HepG2 (cell line): ENCODE data around the gene ADRM1. TPM values are rescaled to one million over a fixed set of nuclear protein-coding genes. Genes with fewer than 3 reads are reported as not detected.
A peak's percentile ranks its signal among the peaks of the same experiment; 100 is the strongest.

Source experiments
- ATF5 ChIP-seq: sonication (generic); formaldehyde crosslinking; IDR thresholded peaks from 2 replicates; pipeline ENCODE4 v1.4.0; 2020; ENCODE audit warnings: mild to moderate bottlenecking, low read depth, missing genetic modification reagents
- BRCA1 ChIP-seq: sonication (generic); formaldehyde crosslinking; IDR thresholded peaks from 2 replicates; pipeline ENCODE4 v1.4.0; 2020; ENCODE audit warnings: missing genetic modification reagents
- CSRNP1 ChIP-seq: sonication (generic); formaldehyde crosslinking; IDR thresholded peaks from 2 replicates; pipeline ENCODE4 v1.8.1; 2023; ENCODE audit warnings: mild to moderate bottlenecking, missing genetic modification reagents
- HHEX ChIP-seq: IDR thresholded peaks from 2 replicates; pipeline ENCODE4 v1.6.1; 2016; ENCODE audit warnings: control low read depth
- HMG20A ChIP-seq: IDR thresholded peaks from 2 replicates; pipeline ENCODE4 v1.6.1; 2016; ENCODE audit warnings: borderline replicate concordance
- HMG20B ChIP-seq: conservative IDR thresholded peaks from 2 replicates; pipeline ENCODE4 v1.6.1; 2016; ENCODE audit warnings: missing genetic modification reagents, missing compliant biosample characterization
- HMGXB3 ChIP-seq: sonication (generic); formaldehyde crosslinking; IDR thresholded peaks from 2 replicates; pipeline ENCODE4 v1.4.0; 2020; ENCODE audit warnings: missing genetic modification reagents, borderline replicate concordance
- IKZF1 ChIP-seq: fragments of 450-650 bp; IDR thresholded peaks from 2 replicates; pipeline ENCODE4 v1.7.1; 2016
- IRF9 ChIP-seq: sonication (generic); formaldehyde crosslinking; IDR thresholded peaks from 2 replicates; pipeline ENCODE4 v1.8.0; 2022; ENCODE audit warnings: missing genetic modification reagents, mild to moderate bottlenecking, borderline replicate concordance
- JARID2 ChIP-seq: sonication (generic); formaldehyde crosslinking; IDR thresholded peaks from 2 replicates; pipeline ENCODE4 v1.8.1; 2023; ENCODE audit warnings: missing genetic modification reagents, inconsistent platforms; ENCODE audit not compliant: insufficient replicate concordance
- NAIF1 ChIP-seq: sonication (generic); formaldehyde crosslinking; IDR thresholded peaks from 2 replicates; pipeline ENCODE4 v1.5.0; 2020; ENCODE audit warnings: mild to moderate bottlenecking, missing genetic modification reagents, borderline replicate concordance
- NFYC ChIP-seq: IDR thresholded peaks from 2 replicates; pipeline ENCODE4 v1.6.1; 2016; ENCODE audit warnings: missing genetic modification reagents, missing compliant biosample characterization
- THAP9 ChIP-seq: sonication (generic); formaldehyde crosslinking; IDR thresholded peaks from 2 replicates; pipeline ENCODE4; 2020; ENCODE audit warnings: missing genetic modification reagents, mild to moderate bottlenecking, borderline replicate concordance
- ZNF225 ChIP-seq: sonication (generic); formaldehyde crosslinking; IDR thresholded peaks from 2 replicates; pipeline ENCODE4 v1.4.0; 2020; ENCODE audit warnings: mild to moderate bottlenecking, missing genetic modification reagents
- ZNF333 ChIP-seq: sonication (generic); formaldehyde crosslinking; IDR thresholded peaks from 2 replicates; pipeline ENCODE4 v1.4.0; 2020; ENCODE audit warnings: mild to moderate bottlenecking, missing genetic modification reagents, borderline replicate concordance
- ZNF430 ChIP-seq: sonication (generic); formaldehyde crosslinking; IDR thresholded peaks from 2 replicates; pipeline ENCODE4 v1.9.0; 2021; ENCODE audit warnings: mild to moderate bottlenecking, missing genetic modification reagents
- ZNF446 ChIP-seq: sonication (generic); formaldehyde crosslinking; IDR thresholded peaks from 2 replicates; pipeline ENCODE4 v1.5.0; 2020; ENCODE audit warnings: mild to moderate bottlenecking, missing genetic modification reagents
- ZNF580 ChIP-seq: IDR thresholded peaks from 2 replicates; pipeline ENCODE4 v1.6.1; 2016; ENCODE audit warnings: low read depth, borderline replicate concordance
- polyA plus RNA-seq, 8 experiments: library from polyadenylated mRNA; depleted of rRNA in 3 of 8; stranded (reverse) in 7 of 8; unstranded in 1 of 8; fragments of >200 nt; fragmentation: Illumina TruSeq in 4 of 8; extraction: Trizol in 4 of 8; gene quantifications; 2 replicates each; pipeline versions ENCODE4 v1.2.1 to v1.2.3, GENCODE V29; 2011 to 2016; ENCODE audit warnings: low read depth in 4 of 8, missing spikeins in 1 of 8, mixed read lengths in 1 of 8; ENCODE audit not compliant: insufficient read depth in 1 of 8
- total RNA-seq, 5 experiments: library from RNA; depleted of rRNA; stranded (reverse); fragments of >200 nt; fragmentation: Illumina TruSeq; extraction: Trizol; gene quantifications; 2 replicates each; pipeline ENCODE4 v1.2.3, GENCODE V29; 2016; ENCODE audit warnings: low read depth in 1 of 5

The ADRM1 gene
- total and polyA plus RNA-seq, 2 of the 13 experiments (the other 11 are each of a cell fraction or from before 2014, with no cell fraction given) = 92.9 to 154 TPM

GRCh38 chr20:62302341-62303061, at the start of gene ADRM1 (continued):
- TF ChIP-seq HMGXB3 (CRISPR knock-in tag) (peak; percentile 89), HMG20B (CRISPR knock-in tag) (0 out of 2 replicates have a peak, but pooled peaks have one; percentile 28), BRCA1 (CRISPR knock-in tag) (no peak; the same call in 1 of the 2 replicates), ZNF430 (CRISPR knock-in tag) (0 out of 2 replicates have a peak, but pooled peaks have one; percentile 5), ZNF333 (CRISPR knock-in tag) (no peak), ZNF580 (0 out of 2 replicates have a peak, but pooled peaks have one; percentile 61), ZNF225 (CRISPR knock-in tag) (no peak; the same call in 1 of the 2 replicates), IKZF1 (no peak), JARID2 (peak; percentile 90), ATF5 (CRISPR knock-in tag) (no peak), IRF9 (CRISPR knock-in tag) (peak; percentile 60), NFYC (CRISPR knock-in tag) (peak; percentile 97), ZNF446 (CRISPR knock-in tag) (peak; percentile 42; the same call in 1 of the 2 replicates), THAP9 (peak; percentile 56), HHEX (CRISPR knock-in tag) (no peak), HMG20A (CRISPR knock-in tag) (no peak), NAIF1 (CRISPR knock-in tag) (no peak), CSRNP1 (CRISPR knock-in tag) (no peak)
